ENCODE measurements around the gene LRSAM1. TPM values are rescaled to one million over a fixed set of nuclear protein-coding genes. Genes with fewer than 3 reads are reported as not detected.

Gene LRSAM1
- total RNA-seq, 4 donors from 2014 or later, result 13.7 to 19.6 (median 16.3) TPM

DNA sequence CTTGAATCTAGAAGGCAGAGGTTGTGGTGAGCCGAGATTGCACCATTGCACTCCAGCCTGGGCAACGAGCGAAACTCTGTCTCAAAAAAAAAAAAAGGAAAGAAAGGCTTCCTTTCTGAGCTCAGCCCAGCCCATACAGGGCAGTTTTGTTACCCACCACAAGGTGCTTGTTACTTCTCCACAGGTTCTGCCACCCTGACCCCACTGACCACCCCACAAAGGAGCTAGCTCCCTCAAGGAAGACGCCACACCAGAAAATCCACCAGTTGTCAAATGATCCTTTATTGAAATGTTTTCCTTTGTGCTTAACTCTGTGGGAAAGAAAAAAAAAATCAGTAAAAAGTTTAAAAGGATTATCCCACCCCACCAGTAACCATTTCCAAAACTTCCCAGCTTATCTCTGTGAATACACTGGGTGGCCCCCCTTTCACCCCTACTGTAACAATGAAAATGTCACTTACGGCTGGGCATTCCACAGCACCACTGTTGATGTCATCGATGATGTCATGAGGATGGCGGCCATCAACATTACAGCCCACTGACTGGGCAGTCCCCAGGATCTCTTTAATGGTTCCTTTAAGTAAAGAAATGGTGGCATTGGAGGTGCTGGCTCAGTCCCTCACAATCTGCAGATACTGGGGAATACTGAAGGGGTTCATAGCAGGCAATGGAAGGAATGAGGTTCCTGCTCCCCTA, 3.7 kb upstream of the LRSAM1 start:
- no peaks in the 10 kb centered on the region for H3K9me3 ChIP-seq
- no peak overlapping the region for H3K4me3 ChIP-seq (replicated peaks in 1 of 3)
- H3K36me3 ChIP-seq, result peaks cover 44 to 46% of the 10 kb centered on the region in 2 donors
- no peak overlapping the region for H3K27ac ChIP-seq
- TF ChIP-seq, protein P1, sequence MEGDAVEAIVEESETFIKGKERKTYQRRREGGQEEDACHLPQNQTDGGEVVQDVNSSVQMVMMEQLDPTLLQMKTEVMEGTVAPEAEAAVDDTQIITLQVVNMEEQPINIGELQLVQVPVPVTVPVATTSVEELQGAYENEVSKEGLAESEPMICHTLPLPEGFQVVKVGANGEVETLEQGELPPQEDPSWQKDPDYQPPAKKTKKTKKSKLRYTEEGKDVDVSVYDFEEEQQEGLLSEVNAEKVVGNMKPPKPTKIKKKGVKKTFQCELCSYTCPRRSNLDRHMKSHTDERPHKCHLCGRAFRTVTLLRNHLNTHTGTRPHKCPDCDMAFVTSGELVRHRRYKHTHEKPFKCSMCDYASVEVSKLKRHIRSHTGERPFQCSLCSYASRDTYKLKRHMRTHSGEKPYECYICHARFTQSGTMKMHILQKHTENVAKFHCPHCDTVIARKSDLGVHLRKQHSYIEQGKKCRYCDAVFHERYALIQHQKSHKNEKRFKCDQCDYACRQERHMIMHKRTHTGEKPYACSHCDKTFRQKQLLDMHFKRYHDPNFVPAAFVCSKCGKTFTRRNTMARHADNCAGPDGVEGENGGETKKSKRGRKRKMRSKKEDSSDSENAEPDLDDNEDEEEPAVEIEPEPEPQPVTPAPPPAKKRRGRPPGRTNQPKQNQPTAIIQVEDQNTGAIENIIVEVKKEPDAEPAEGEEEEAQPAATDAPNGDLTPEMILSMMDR (IDR thresholded peaks at IDR 0.05), result no peak
- no peak for TF ChIP-seq POLR2A (IDR thresholded peaks at IDR 0.05)
- peaks cover 22 to 42% of the 10 kb centered on the region in 2 donors for H3K4me1 ChIP-seq
- H3K27me3 ChIP-seq, result no peaks in the 10 kb centered on the region
- 78 to 92% methylated on average over 7 of the region's 7 CpGs for WGBS, 2 donors
- DNase-seq, result no peak
- intact Hi-C loops (cut with DNase I), result no loop called here

DNA sequence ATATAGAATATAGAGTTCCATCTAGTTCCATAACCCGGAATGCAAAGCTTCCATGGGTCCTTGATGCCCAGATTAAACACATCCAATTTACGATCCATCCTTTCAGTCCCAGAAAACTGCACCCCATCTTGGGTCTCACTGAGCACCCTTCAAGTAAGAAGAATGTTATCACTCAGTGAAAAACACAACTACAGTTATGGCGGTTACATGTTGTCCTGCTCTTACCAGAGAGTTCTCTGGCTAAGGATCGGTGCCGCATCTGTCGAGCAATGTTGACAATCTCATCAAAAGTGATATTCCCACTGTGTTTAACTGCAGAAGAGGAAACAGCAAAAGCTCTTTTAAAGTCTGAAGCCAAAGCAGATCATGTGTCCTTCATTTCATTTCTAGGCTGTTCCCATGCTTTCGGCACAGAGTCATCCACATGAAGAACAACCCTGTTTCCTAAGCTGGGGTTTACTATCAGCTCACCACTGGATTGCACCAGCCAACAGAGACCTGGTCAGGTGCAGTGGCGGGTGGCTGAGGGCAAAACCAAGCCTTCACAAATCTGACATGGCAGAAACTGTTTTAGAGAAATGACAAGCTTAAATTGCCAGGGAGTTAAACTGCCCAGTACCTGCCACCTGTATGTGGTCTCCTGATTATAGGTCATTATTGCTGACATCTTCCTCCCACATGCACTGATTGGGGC, 3.1 kb upstream of the LRSAM1 start:
- H3K4me3 ChIP-seq (replicated peaks in 1 of 3), result no peak overlapping the region

DNA sequence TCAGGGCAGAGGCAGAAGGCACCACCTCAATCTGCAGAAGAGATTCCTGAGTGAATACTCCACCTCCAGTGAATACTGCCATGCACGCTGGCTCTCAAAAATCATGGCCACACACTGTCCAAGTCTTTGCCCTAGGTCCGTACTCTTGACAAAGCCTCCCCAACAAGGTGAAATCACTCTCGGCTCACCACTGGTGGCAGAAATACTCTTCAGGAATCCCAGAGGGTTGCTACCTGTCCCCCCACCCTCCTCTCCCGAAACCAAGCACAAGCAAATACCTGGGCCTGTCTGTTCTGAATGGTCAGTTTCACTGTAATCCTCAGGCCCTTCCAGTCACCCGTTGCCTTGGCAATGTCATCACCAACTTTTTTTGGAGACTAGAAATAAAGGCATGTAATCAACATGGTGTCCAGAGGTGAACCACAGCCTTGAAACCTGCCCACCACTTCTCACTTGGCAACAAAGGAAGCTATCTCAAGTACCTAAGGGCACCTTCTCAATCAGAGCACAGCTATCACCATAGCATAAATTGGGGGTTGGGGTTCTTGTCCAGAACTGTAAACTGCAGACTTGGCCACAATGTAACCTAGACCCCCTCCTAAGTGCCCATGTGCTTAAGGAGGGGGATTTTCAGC, 1.9 kb upstream of the LRSAM1 start:
- Histone ChIP-seq H3K9me3 (no peaks in the 10 kb centered on the region), H3K36me3 (peaks cover 38 to 41% of the 10 kb centered on the region in 2 donors), H3K4me3 (replicated peaks in 1 of 3) (no peak overlapping the region), H3K27me3 (no peaks in the 10 kb centered on the region), H3K4me1 (peaks cover 25 to 41% of the 10 kb centered on the region in 2 donors), H3K27ac (peak overlapping the region in 1 of 3 donors; percentile 82)
- TF ChIP-seq POLR2A (IDR thresholded peaks at IDR 0.05), result no peak
- TF ChIP-seq, protein P1 (IDR thresholded peaks at IDR 0.05), result no peak
- 65 to 72% methylated on average over 5 of the region's 5 CpGs for WGBS, 2 donors
- DNase-seq, result no peak
- intact Hi-C loops (cut with DNase I), result no loop called here

More for the DNA sequence above, 3.1 kb upstream of the LRSAM1 start:
- no peak for DNase-seq
- TF ChIP-seq, protein P1 (IDR thresholded peaks at IDR 0.05), result no peak
- no peak for TF ChIP-seq POLR2A (IDR thresholded peaks at IDR 0.05)
- H3K4me1 ChIP-seq, result peaks cover 25 to 47% of the 10 kb centered on the region in 2 donors
- no peak overlapping the region for H3K27ac ChIP-seq
- 91 to 94% methylated on average over 8 of the region's 8 CpGs for WGBS, 2 donors
- H3K9me3 ChIP-seq, result no peaks in the 10 kb centered on the region
- intact Hi-C loops (cut with DNase I), result no loop called here
- peaks cover 44% of the 10 kb centered on the region in 2 donors for H3K36me3 ChIP-seq
- no peaks in the 10 kb centered on the region for H3K27me3 ChIP-seq

DNA sequence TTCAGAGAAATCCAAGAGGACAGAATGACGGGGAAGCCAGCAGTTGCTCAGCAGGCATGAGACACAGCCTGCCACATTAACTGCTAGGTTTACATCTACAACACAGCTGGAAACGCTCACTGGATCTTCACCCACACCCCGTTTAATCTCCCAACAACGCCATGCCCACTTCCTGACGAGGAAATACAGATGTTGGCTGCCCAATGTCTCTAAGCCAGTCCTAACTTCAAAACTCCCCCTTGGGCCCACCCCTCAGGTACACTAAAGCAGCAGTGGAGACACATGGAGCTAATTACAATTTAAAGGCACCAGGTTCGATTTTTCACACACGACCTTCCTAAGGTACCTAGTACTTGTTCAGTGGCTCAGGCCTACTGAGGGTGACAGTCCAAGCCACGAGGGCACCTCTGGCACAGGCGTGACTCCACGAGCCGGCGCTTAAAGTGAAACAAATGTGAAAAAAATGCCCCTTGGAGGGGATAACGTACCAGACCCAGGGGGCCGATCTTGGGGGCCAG, 1.0 kb upstream of the LRSAM1 start:
- Histone ChIP-seq H3K4me1 (peaks cover 25 to 38% of the 10 kb centered on the region in 2 donors), H3K4me3 (replicated peaks in 1 of 3) (peak overlapping the region; percentile 68 to 78 (median 74)), H3K27me3 (no peaks in the 10 kb centered on the region), H3K9me3 (no peaks in the 10 kb centered on the region), H3K27ac (peak overlapping the region; percentile 82 to 90 (median 89)), H3K36me3 (peaks cover 32 to 33% of the 10 kb centered on the region in 2 donors)
- WGBS, 2 donors, result 10 to 13% methylated on average over 13 to 14 of the region's 14 CpGs
- TF ChIP-seq, protein P1 (IDR thresholded peaks at IDR 0.05), result no peak
- no peak for TF ChIP-seq POLR2A (IDR thresholded peaks at IDR 0.05)
- intact Hi-C loops (cut with DNase I), result no loop called here
- no peak for DNase-seq

Data from thyroid gland (tissue), 4 donors.